ENCODE measurements around the gene CNKSR1. TPM values are rescaled to one million over a fixed set of nuclear protein-coding genes. Genes with fewer than 3 reads are reported as not detected.

The CNKSR1 gene
- total RNA-seq, 1 experiment from 2014 or later, result 32.1 TPM

DNA sequence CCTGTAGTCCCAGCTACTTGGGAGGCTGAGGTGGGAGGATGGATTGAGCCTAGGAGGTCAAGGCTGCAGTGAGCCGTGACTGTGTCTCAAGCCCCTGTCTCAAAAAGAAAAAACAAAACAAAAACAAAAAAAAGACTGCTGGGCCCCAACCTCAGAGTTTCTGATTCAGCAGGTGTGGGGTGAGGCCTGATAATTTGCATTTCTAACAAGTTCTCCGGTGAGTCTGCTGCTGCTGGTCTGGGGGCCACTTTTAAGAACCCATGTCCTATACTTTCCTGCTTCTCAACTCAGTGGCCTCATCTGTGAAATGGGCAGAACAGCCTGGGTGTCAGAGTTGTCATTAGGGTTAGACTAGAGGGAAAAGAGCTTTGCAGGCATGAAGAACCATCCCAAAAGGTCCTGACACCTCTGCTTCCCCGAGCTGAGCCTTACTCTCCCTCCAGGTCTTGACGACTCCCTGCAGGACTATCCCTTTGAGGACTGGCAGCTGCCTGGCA is 2.8 kb downstream of the CNKSR1 start:
- ChIA-PET CTCF (no interaction called here), POLR2A (ENCODE audit: unreplicated experiment) (no interaction called here)
- ATAC-seq, result no peak
- intact Hi-C loops (cut with micrococcal nuclease), result no loop called here
- H3K4me2 ChIP-seq (ENCODE audit: low read length), result no peak overlapping the region
- H3K79me2 ChIP-seq (ENCODE audit: low read length), result peaks cover 13% of the 10 kb centered on the region
- no peak for DNase-seq
- H3K27me3 ChIP-seq (ENCODE audit: low read length), result no peaks in the 10 kb centered on the region
- no peak overlapping the region for H3K4me3 ChIP-seq (ENCODE audit: low read length)
- H2AFZ ChIP-seq (ENCODE audit: low read length), result no peak overlapping the region
- H3K36me3 ChIP-seq (ENCODE audit: low read depth, low read length), result no peaks in the 10 kb centered on the region; the same call in 1 of the 2 replicates
- H3K9me2 ChIP-seq (replicated peaks; ENCODE audit: low read length), result no peaks in the 10 kb centered on the region
- H3K27ac ChIP-seq (ENCODE audit: low read length), result no peak overlapping the region
- no TSS peak for BruUV-seq (replicated peaks)
- H3K9ac ChIP-seq (ENCODE audit: low read length), result no peak overlapping the region
- TF ChIP-seq, protein P1, sequence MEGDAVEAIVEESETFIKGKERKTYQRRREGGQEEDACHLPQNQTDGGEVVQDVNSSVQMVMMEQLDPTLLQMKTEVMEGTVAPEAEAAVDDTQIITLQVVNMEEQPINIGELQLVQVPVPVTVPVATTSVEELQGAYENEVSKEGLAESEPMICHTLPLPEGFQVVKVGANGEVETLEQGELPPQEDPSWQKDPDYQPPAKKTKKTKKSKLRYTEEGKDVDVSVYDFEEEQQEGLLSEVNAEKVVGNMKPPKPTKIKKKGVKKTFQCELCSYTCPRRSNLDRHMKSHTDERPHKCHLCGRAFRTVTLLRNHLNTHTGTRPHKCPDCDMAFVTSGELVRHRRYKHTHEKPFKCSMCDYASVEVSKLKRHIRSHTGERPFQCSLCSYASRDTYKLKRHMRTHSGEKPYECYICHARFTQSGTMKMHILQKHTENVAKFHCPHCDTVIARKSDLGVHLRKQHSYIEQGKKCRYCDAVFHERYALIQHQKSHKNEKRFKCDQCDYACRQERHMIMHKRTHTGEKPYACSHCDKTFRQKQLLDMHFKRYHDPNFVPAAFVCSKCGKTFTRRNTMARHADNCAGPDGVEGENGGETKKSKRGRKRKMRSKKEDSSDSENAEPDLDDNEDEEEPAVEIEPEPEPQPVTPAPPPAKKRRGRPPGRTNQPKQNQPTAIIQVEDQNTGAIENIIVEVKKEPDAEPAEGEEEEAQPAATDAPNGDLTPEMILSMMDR (conservative IDR thresholded peaks at IDR 0.05; ENCODE audit: low read depth, low read length), result no peak
- TF ChIP-seq EZH2phosphoT487 (IDR thresholded peaks at IDR 0.05; ENCODE audit: borderline replicate concordance, low read length) (no peak), EZH2 (IDR thresholded peaks at IDR 0.05; ENCODE audit: low read length, unreplicated experiment) (no peak)
- H4K20me1 ChIP-seq (ENCODE audit: low read length), result no peaks in the 10 kb centered on the region
- no peaks in the 10 kb centered on the region for H3K9me3 ChIP-seq (ENCODE audit: low read length)
- H3F3A ChIP-seq (ENCODE audit: low read length, unreplicated experiment), result no peaks in the 10 kb centered on the region
- H3K4me1 ChIP-seq (ENCODE audit: insufficient read depth, low read length), result peaks cover 32% of the 10 kb centered on the region

DNA sequence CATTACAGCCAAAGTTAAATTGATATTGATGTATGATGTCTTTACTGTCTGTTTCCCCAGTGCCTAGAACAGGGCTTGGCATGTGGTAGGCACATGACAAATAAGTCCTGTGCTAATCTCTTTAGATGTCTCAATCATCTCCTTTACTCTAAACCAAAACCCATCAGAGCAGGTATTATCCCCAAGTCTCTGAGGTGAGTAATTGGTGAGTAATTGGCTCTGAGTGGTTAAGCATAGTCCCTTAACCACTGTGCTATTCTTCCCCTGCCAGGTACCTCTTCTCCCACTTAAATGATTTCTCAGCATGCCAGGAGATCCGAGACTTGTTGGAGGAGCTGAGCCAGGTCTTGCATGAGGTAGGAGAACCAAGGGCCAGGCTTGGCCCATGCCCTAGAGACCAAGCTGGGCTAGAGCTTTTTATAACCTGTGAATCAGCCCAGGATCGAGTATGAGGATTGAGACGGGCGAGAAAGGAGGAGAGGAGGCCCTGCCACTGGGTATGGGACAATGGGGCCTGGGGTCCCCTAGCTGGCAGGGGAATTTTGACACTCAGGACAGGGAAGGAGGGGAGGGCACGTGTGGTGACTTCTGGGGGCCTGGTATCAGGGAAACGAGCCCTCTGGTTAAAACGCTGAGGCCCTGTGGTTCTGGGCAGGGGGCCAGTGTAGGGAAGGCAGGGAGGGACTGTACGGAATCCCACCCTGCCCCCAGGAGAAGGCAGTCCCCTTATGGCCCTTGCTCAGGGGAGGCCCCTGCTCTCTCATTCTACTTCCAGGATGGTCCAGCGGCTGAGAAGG is 4.5 kb downstream of the CNKSR1 start:
- no peaks in the 10 kb centered on the region; the same call in 1 of the 2 replicates for H3K36me3 ChIP-seq (ENCODE audit: low read depth, low read length)
- H3K4me2 ChIP-seq (ENCODE audit: low read length), result peak overlapping the region; percentile 59
- H3K9me3 ChIP-seq (ENCODE audit: low read length), result no peaks in the 10 kb centered on the region
- peak overlapping the region; percentile 59 for H3K9ac ChIP-seq (ENCODE audit: low read length)
- peaks cover 13% of the 10 kb centered on the region for H3K79me2 ChIP-seq (ENCODE audit: low read length)
- no peaks in the 10 kb centered on the region for H3F3A ChIP-seq (ENCODE audit: low read length, unreplicated experiment)
- no peaks in the 10 kb centered on the region for H3K27me3 ChIP-seq (ENCODE audit: low read length)
- POLR2A ChIA-PET (ENCODE audit: unreplicated experiment), result no interaction called here
- TF ChIP-seq, protein P1 (conservative IDR thresholded peaks at IDR 0.05; ENCODE audit: low read depth, low read length), result no peak
- TF ChIP-seq EZH2 (IDR thresholded peaks at IDR 0.05; ENCODE audit: low read length, unreplicated experiment), result no peak
- TF ChIP-seq EZH2phosphoT487 (IDR thresholded peaks at IDR 0.05; ENCODE audit: borderline replicate concordance, low read length), result no peak
- peaks cover 32% of the 10 kb centered on the region for H3K4me1 ChIP-seq (ENCODE audit: insufficient read depth, low read length)
- intact Hi-C loops (cut with micrococcal nuclease), result no loop called here
- no peaks in the 10 kb centered on the region for H3K9me2 ChIP-seq (replicated peaks; ENCODE audit: low read length)
- no peak overlapping the region for H2AFZ ChIP-seq (ENCODE audit: low read length)
- no TSS peak for BruUV-seq (replicated peaks)
- no peaks in the 10 kb centered on the region for H4K20me1 ChIP-seq (ENCODE audit: low read length)
- peak overlapping the region; percentile 25; the same call in 1 of the 2 replicates for H3K4me3 ChIP-seq (ENCODE audit: low read length)
- CTCF ChIA-PET, result interaction anchor here (0.6 kb wide), 1 partner anchor 614 kb away, joined by 6 read pairs; no protein-coding TSS in a partner anchor
- DNase-seq, result peak; percentile 96
- H3K27ac ChIP-seq (ENCODE audit: low read length), result peak overlapping the region; percentile 94
- ATAC-seq, result peak; percentile 75

DNA sequence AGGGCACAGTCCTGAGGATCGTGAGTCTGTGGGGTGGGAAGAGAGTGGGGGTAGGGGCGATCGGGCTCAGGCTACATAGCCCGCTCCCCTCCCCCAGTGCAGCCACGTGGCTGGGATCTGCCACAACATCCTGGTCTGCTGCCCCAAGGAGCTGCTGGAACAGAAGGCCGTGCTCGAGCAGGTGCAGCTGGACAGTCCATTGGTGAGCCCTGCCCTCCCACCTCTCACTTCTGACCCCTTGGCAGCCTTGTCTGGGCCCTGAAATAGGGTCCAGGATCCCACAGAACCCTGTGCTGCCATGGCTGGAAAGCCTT is 5.0 kb downstream of the CNKSR1 start:
- ChIA-PET POLR2A (ENCODE audit: unreplicated experiment) (no interaction called here), CTCF (interaction anchor here (0.6 kb wide), 1 partner anchor 613 kb away, joined by 6 read pairs; no protein-coding TSS in a partner anchor)
- no peak for TF ChIP-seq EZH2phosphoT487 (IDR thresholded peaks at IDR 0.05; ENCODE audit: borderline replicate concordance, low read length)
- no peak for TF ChIP-seq EZH2 (IDR thresholded peaks at IDR 0.05; ENCODE audit: low read length, unreplicated experiment)
- TF ChIP-seq, protein P1 (conservative IDR thresholded peaks at IDR 0.05; ENCODE audit: low read depth, low read length), result no peak
- peak overlapping the region; percentile 59 for H3K9ac ChIP-seq (ENCODE audit: low read length)
- peak overlapping the region; percentile 94 for H3K27ac ChIP-seq (ENCODE audit: low read length)
- intact Hi-C loops (cut with micrococcal nuclease), result no loop called here
- no peaks in the 10 kb centered on the region for H4K20me1 ChIP-seq (ENCODE audit: low read length)
- ATAC-seq, result no peak
- peak overlapping the region; percentile 25; the same call in 1 of the 2 replicates for H3K4me3 ChIP-seq (ENCODE audit: low read length)
- H3K4me1 ChIP-seq (ENCODE audit: insufficient read depth, low read length), result peaks cover 28% of the 10 kb centered on the region
- H2AFZ ChIP-seq (ENCODE audit: low read length), result no peak overlapping the region
- no TSS peak for BruUV-seq (replicated peaks)
- no peak for DNase-seq
- H3K4me2 ChIP-seq (ENCODE audit: low read length), result peak overlapping the region; percentile 59
- H3K27me3 ChIP-seq (ENCODE audit: low read length), result no peaks in the 10 kb centered on the region
- H3K9me2 ChIP-seq (replicated peaks; ENCODE audit: low read length), result no peaks in the 10 kb centered on the region
- H3K36me3 ChIP-seq (ENCODE audit: low read depth, low read length), result no peaks in the 10 kb centered on the region; the same call in 1 of the 2 replicates
- H3K9me3 ChIP-seq (ENCODE audit: low read length), result no peaks in the 10 kb centered on the region
- peaks cover 13% of the 10 kb centered on the region for H3K79me2 ChIP-seq (ENCODE audit: low read length)
- H3F3A ChIP-seq (ENCODE audit: low read length, unreplicated experiment), result no peaks in the 10 kb centered on the region

Data from PC-3 (cell line).